GM21723 (cell line): ENCODE measurements around the gene FRYL.
"Not testable (repeated sequence)": the region's sequence is repeated elsewhere in the genome, so short reads cannot be mapped to it uniquely, and the experiment has no call there.

Source experiments
- ATAC-seq: cut with Tn5 transposase; IDR thresholded peaks from one replicate; pipeline ENCODE4 v1.9.1; 2021; ENCODE audit warnings: mild to moderate bottlenecking, moderate library complexity; ENCODE audit not compliant: unreplicated experiment

FRYL gene

GRCh38 chr4:48454591-48454990 lies 325.5 kb downstream of the FRYL start:
- no peak for ATAC-seq

- not testable (repeated sequence) for ATAC-seq
Observed at GRCh38 chr4:48451656-48452055, 328.4 kb downstream of the FRYL start.

GRCh38 chr4:48450740-48451139 lies 329.3 kb downstream of the FRYL start:
- ATAC-seq, result no peak

- no peak for ATAC-seq
Observed at GRCh38 chr4:48449151-48449550, 330.9 kb downstream of the FRYL start.
